Neural cell (in vitro differentiated cells): Measurements from ENCODE around the gene CDKAL1.

Experiments used
- CTCF ChIP-seq: fragments of 450-650 bp; IDR thresholded peaks from 2 replicates; pipeline ENCODE4 v1.5.1; 2014; ENCODE audit warnings: antibody characterized with exemption, mild to moderate bottlenecking, moderate library complexity; ENCODE audit not compliant: poor library complexity, severe bottlenecking
- EZH2 ChIP-seq: fragments of 200-600, 300-800 bp; shearing (Covaris generic), sonication (generic); IDR thresholded peaks from 2 replicates; pipeline ENCODE4 v1.6.1; 2014; ENCODE audit warnings: antibody characterized with exemption, low read length, borderline replicate concordance, mild to moderate bottlenecking; ENCODE audit not compliant: insufficient read depth, poor library complexity, severe bottlenecking
- POLR2AphosphoS5 ChIP-seq: IDR thresholded peaks from 2 replicates; pipeline ENCODE4 v1.6.1; 2012
- RAD21 ChIP-seq: fragments of 450-650 bp; conservative IDR thresholded peaks from 2 replicates; pipeline ENCODE4 v1.6.1; 2014; ENCODE audit warnings: antibody characterized with exemption, mild to moderate bottlenecking, moderate library complexity

DNA sequence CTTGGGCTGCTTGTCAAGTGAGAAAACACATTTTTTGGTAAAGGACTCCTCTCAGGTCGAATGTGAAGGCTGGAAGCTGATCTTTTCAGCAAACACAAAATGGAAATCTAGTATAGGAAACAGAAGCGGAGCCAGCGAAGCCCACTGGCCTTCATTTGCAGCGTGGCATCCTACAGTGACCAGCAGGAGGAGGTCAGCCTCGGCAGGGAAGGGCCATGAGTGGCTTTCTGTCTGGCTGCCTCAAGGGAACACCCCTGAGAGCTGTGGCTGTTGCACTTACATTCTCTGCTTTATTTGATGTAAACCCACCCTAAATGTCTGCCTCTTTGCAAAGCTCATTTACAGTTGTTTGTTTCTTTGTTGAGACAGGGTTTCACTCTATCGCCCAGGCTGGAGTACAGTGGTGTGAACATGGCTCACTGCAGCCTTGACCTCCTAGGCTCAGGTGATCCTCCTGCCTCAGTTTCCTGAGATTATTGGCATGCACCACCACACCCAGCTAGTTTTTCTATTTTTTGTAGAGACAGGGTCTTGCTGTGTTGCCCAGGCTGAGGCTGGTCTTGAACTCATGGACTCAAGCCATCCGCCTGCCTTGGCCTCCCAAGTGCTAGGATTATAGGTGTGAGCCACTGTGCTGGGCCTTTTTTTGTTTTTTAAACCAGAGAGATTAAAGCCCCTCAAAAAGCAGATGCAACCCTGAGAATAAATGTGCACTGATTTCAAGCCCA is 737.3 kb downstream of the CDKAL1 start:
- no peak for TF ChIP-seq EZH2
- TF ChIP-seq RAD21 = no peak
- TF ChIP-seq CTCF = no peak
- no peak for TF ChIP-seq POLR2AphosphoS5
